Calu3 (cell line): ENCODE results near the gene MMP13. TPM values are rescaled to one million over a fixed set of nuclear protein-coding genes. Genes with fewer than 3 reads are reported as not detected.

Experiments
- BruUV-seq: library from RNA; stranded (reverse); fragments of 400-500 nt; replicated peaks from 2 replicates; lab custom pipeline; 2021; lab: Mats Ljungman, UMichigan
- CTCF ChIA-PET: fragments of 300-600 bp; sonication (Branson Sonifier 250); formaldehyde crosslinking; loops from one replicate; lab custom pipeline; 2022; ENCODE audit warnings: antibody characterized with exemption; lab: Charles Lee
- DNase-seq: peaks from one replicate; pipeline ENCODE4 v3.0.0; 2022
- H3K27ac Mint-ChIP-seq: one replicate; pipeline ENCODE4 v1.8.0; 2022; ENCODE audit warnings: mixed read lengths; ENCODE audit not compliant: unreplicated experiment
- H3K27me3 Mint-ChIP-seq: one replicate; pipeline ENCODE4 v1.8.0; 2022; ENCODE audit warnings: mixed read lengths; ENCODE audit not compliant: unreplicated experiment
- H3K36me3 Mint-ChIP-seq: one replicate; pipeline ENCODE4 v1.8.0; 2022; ENCODE audit warnings: mild to moderate bottlenecking, moderate library complexity, mixed read lengths; ENCODE audit not compliant: insufficient read depth, unreplicated experiment
- H3K4me1 Mint-ChIP-seq: one replicate; pipeline ENCODE4 v1.8.0; 2022; ENCODE audit warnings: mild to moderate bottlenecking, low read depth, mixed read lengths; ENCODE audit not compliant: unreplicated experiment
- H3K4me3 Mint-ChIP-seq: one replicate; pipeline ENCODE4 v1.8.0; 2022; ENCODE audit warnings: mild to moderate bottlenecking, low read depth, moderate library complexity, mixed read lengths; ENCODE audit not compliant: unreplicated experiment
- H3K9me3 Mint-ChIP-seq: one replicate; pipeline ENCODE4 v1.8.0; 2022; ENCODE audit warnings: low read depth, mixed read lengths; ENCODE audit not compliant: unreplicated experiment
- CTCF ChIP-seq: fragments of 200-600 bp; IDR thresholded peaks from one replicate; pipeline ENCODE4 v1.8.0; 2022; ENCODE audit warnings: antibody characterized with exemption; ENCODE audit not compliant: unreplicated experiment
- intact Hi-C: fragments of 100-400 bp; cut with micrococcal nuclease; formaldehyde crosslinking; loops from one replicate; pipeline ENCODE4 v1.10.0; 2022; ENCODE audit not compliant: unreplicated experiment
- total RNA-seq: library from RNA; stranded (reverse); gene quantifications from 2 replicates; pipeline ENCODE4 v1.2.3, GENCODE V29; 2022

MMP13 gene
- total RNA-seq, 1 experiment from 2014 or later = not detected

DNA sequence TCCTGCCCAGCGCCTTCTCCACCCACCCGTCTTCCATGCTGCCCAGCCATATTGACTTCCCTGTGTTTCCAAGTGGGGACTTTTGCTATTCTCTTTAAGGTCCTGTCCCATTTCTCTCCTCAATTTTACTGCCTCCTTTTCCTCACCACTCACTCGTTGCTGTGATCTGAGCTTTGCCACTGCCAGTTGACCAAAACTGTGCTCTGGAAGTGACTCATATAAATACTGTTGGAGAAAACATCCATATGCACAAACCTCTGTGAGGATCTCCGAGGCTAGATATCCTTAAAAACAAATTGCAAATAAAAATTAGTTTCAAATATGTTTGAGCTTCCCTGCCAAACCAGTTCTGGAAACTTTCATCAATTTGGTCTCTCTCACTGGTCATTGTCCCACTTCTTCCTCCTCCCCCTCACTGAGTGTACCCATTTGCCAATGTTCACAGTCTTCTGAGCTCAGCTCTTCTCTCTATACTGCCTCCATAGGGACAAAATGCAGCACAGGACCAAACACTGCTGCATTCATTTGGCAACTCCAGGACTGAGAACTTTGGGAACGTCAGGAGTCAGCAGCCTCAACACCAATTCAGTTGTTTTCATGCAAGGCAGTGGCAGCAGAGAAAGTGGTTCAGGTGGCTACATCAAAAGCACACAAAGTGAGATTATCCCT is 34.0 kb upstream of the MMP13 start:
- no peak overlapping the region for H3K4me3 Mint-ChIP-seq
- H3K27ac Mint-ChIP-seq = no peak overlapping the region

DNA sequence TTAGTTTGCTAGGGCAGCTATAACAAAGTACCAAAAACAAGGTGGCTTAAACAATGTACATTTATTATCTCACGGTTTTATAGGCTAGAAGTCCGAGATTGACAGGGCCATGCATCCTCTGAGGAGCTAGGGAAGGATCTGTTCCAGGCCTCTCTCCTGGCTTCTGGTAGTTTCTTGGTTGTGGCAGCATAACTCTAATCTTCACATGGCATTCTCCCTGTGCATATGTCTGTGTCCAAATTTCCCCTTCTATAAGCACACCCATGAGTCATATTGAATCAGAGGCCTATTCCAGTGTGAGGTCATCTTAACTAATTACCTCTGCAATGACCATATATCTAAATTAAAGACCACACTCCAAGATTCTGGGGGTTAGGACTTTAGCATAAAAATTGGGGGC is 31.3 kb upstream of the MMP13 start:
- Mint-ChIP-seq H3K9me3 (no peaks in the 10 kb centered on the region), H3K36me3 (no peaks in the 10 kb centered on the region), H3K4me3 (no peak overlapping the region), H3K27ac (no peak overlapping the region), H3K4me1 (no peaks in the 10 kb centered on the region), H3K27me3 (no peaks in the 10 kb centered on the region)
- no peak for TF ChIP-seq CTCF
- DNase-seq = no peak
- intact Hi-C loops = no loop called here
- BruUV-seq = no TSS peak
- CTCF ChIA-PET = no interaction called here

More for the DNA sequence above, 34.0 kb upstream of the MMP13 start:
- no peaks in the 10 kb centered on the region for H3K36me3 Mint-ChIP-seq
- intact Hi-C loops = no loop called here
- TF ChIP-seq CTCF = no peak
- CTCF ChIA-PET = no interaction called here
- BruUV-seq = no TSS peak
- H3K4me1 Mint-ChIP-seq = no peaks in the 10 kb centered on the region
- no peaks in the 10 kb centered on the region for H3K27me3 Mint-ChIP-seq
- no peaks in the 10 kb centered on the region for H3K9me3 Mint-ChIP-seq
- DNase-seq = no peak

- BruUV-seq = no TSS peak
- TF ChIP-seq CTCF = no peak
- no peaks in the 10 kb centered on the region for H3K36me3 Mint-ChIP-seq
- no peak overlapping the region for H3K27ac Mint-ChIP-seq
- H3K27me3 Mint-ChIP-seq = no peaks in the 10 kb centered on the region
- intact Hi-C loops = no loop called here
- no peaks in the 10 kb centered on the region for H3K4me1 Mint-ChIP-seq
- DNase-seq = no peak
- H3K4me3 Mint-ChIP-seq = no peak overlapping the region
- CTCF ChIA-PET = no interaction called here
- no peaks in the 10 kb centered on the region for H3K9me3 Mint-ChIP-seq
These were observed 30.3 kb upstream of the MMP13 start for GRCh38 chr11:102985850-102986249.

DNA sequence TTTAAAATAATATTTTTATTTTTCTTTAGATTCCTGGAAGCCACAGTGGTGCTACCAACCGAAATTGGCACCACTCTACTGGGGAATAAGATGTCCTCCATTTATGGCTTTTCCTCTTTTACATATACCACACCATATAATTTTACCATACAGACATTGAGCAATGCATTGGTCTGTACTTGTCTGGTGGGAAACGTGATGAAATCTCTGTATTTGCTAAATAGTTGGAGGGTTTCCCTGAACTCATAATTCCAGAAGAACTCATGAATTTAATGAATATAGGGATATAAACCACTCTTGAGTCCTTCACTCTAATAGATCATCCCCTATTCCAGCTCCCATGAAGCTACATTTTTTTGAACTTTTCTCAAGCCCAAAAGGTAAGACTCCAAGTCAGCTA is 28.0 kb upstream of the MMP13 start:
- H3K36me3 Mint-ChIP-seq = no peaks in the 10 kb centered on the region
- no peak overlapping the region for H3K4me3 Mint-ChIP-seq
- H3K9me3 Mint-ChIP-seq = no peaks in the 10 kb centered on the region
- H3K27ac Mint-ChIP-seq = no peak overlapping the region
- CTCF ChIA-PET = no interaction called here
- H3K4me1 Mint-ChIP-seq = no peaks in the 10 kb centered on the region
- intact Hi-C loops = no loop called here
- TF ChIP-seq CTCF = no peak
- DNase-seq = no peak
- BruUV-seq = no TSS peak
- H3K27me3 Mint-ChIP-seq = no peaks in the 10 kb centered on the region
